ENCODE data around the gene DLX3.

Gene DLX3

DNA sequence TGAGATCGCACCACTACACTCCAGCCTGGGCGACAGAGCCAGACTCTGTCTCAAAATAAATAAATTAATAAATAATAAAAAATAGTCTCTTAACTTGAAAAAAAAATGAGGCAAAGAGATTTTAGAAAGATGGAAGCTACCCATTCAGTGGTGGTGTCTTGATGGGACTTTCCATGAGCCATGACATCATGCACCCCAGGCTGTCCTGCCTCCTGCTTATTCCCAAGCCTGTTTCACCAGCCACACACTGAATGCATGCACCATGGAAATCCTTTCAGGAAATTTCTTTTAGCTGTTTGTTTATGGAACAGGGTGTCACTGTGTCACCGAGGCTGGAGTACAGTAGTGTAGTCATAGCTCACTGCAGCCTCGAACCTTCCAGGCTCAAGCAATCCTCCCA is 8.9 kb upstream of the DLX3 start:
- no peaks in the 10 kb centered on the region for H3K79me1 ChIP-seq (ENCODE audit: low read depth, low read length)
- no peak overlapping the region for H3K27ac ChIP-seq (replicated peaks; ENCODE audit: low read length)
- no peak overlapping the region for H2AK5ac ChIP-seq (ENCODE audit: low read depth, low read length)
- H4K91ac ChIP-seq (ENCODE audit: low read depth, low read length, poor library complexity), result no peak overlapping the region
- H3K27me3 ChIP-seq (ENCODE audit: control insufficient read depth in 3 of 3, insufficient read depth in 3 of 3, low read depth in 1 of 3, low read length in 3 of 3), result peaks cover 0 to 23% (median 11%) of the 10 kb centered on the region in 3 experiments
- no peak overlapping the region for H3K4me3 ChIP-seq (ENCODE audit: low read length in 2 of 2)
- no peak overlapping the region for H2BK120ac ChIP-seq (ENCODE audit: low read depth, low read length)
- no peak overlapping the region for H3K4ac ChIP-seq (ENCODE audit: low read length)
- no peak overlapping the region for H2AFZ ChIP-seq (ENCODE audit: low read length)
- H2BK12ac ChIP-seq (ENCODE audit: low read length), result no peak overlapping the region
- no peak overlapping the region for H3K4me2 ChIP-seq (ENCODE audit: insufficient read depth, low read length, poor library complexity, severe bottlenecking)
- no peak overlapping the region for H4K8ac ChIP-seq (ENCODE audit: low read depth, low read length)
- no peaks in the 10 kb centered on the region for H3K9me3 ChIP-seq (replicated peaks in 1 of 2; ENCODE audit: control insufficient read depth in 2 of 2, insufficient read depth in 1 of 2, low read depth in 1 of 2, low read length in 2 of 2)
- no peak overlapping the region for H3K18ac ChIP-seq (ENCODE audit: low read length)
- no CpG with 5 or more reads among the region's 4 CpGs for WGBS, 2 donors (ENCODE audit: extremely low coverage in 2 of 2, insufficient read length in 2 of 2, insufficient replicate concordance in 1 of 2)
- H2BK15ac ChIP-seq (ENCODE audit: low read length), result no peak overlapping the region
- H3K36me3 ChIP-seq (replicated peaks in 1 of 2; ENCODE audit: control insufficient read depth in 2 of 2, insufficient read depth in 2 of 2, low read length in 2 of 2), result no peaks in the 10 kb centered on the region
- H3K4me1 ChIP-seq (ENCODE audit: control insufficient read depth in 2 of 2, insufficient read depth in 1 of 2, low read depth in 1 of 2, low read length in 2 of 2), result no peaks in the 10 kb centered on the region
- no peak overlapping the region for H2BK5ac ChIP-seq (ENCODE audit: low read length)
- no peak overlapping the region for H3K23ac ChIP-seq (ENCODE audit: low read depth, low read length, poor library complexity)
- H3K14ac ChIP-seq (ENCODE audit: low read length), result no peak overlapping the region
- no peak overlapping the region for H3K9ac ChIP-seq (ENCODE audit: low read depth, low read length, poor library complexity)
- DNase-seq (ENCODE audit: low spot score), result no peak

- H2BK12ac ChIP-seq (ENCODE audit: low read length), result no peak overlapping the region
- H2BK15ac ChIP-seq (ENCODE audit: low read length), result no peak overlapping the region
- no peak overlapping the region for H3K4me2 ChIP-seq (ENCODE audit: insufficient read depth, low read length, poor library complexity, severe bottlenecking)
- H3K79me1 ChIP-seq (ENCODE audit: low read depth, low read length), result no peaks in the 10 kb centered on the region
- no peak overlapping the region for H3K14ac ChIP-seq (ENCODE audit: low read length)
- no peak overlapping the region for H3K4me3 ChIP-seq (ENCODE audit: low read length in 2 of 2)
- no peak for DNase-seq (ENCODE audit: low spot score)
- H3K9ac ChIP-seq (ENCODE audit: low read depth, low read length, poor library complexity), result no peak overlapping the region
- H3K23ac ChIP-seq (ENCODE audit: low read depth, low read length, poor library complexity), result no peak overlapping the region
- no peak overlapping the region for H3K4ac ChIP-seq (ENCODE audit: low read length)
- peak overlapping the region; percentile 43 for H4K8ac ChIP-seq (ENCODE audit: low read depth, low read length)
- H4K91ac ChIP-seq (ENCODE audit: low read depth, low read length, poor library complexity), result no peak overlapping the region
- no CpG with 5 or more reads among the region's 11 CpGs for WGBS, 2 donors (ENCODE audit: extremely low coverage in 2 of 2, insufficient read length in 2 of 2, insufficient replicate concordance in 1 of 2)
- H3K18ac ChIP-seq (ENCODE audit: low read length), result no peak overlapping the region
- H3K4me1 ChIP-seq (ENCODE audit: control insufficient read depth in 2 of 2, insufficient read depth in 1 of 2, low read depth in 1 of 2, low read length in 2 of 2), result peaks cover 3 to 16% of the 10 kb centered on the region in 2 donors
- no peak overlapping the region for H3K27ac ChIP-seq (replicated peaks; ENCODE audit: low read length)
- H3K27me3 ChIP-seq (ENCODE audit: control insufficient read depth in 3 of 3, insufficient read depth in 3 of 3, low read depth in 1 of 3, low read length in 3 of 3), result peaks cover 13 to 60% (median 46%) of the 10 kb centered on the region in 3 experiments
- H2BK5ac ChIP-seq (ENCODE audit: low read length), result no peak overlapping the region
- no peak overlapping the region for H2BK120ac ChIP-seq (ENCODE audit: low read depth, low read length)
- no peak overlapping the region for H2AK5ac ChIP-seq (ENCODE audit: low read depth, low read length)
- H3K9me3 ChIP-seq (replicated peaks in 1 of 2; ENCODE audit: control insufficient read depth in 2 of 2, insufficient read depth in 1 of 2, low read depth in 1 of 2, low read length in 2 of 2), result peaks cover 7 to 8% of the 10 kb centered on the region in 2 donors
- no peaks in the 10 kb centered on the region for H3K36me3 ChIP-seq (replicated peaks in 1 of 2; ENCODE audit: control insufficient read depth in 2 of 2, insufficient read depth in 2 of 2, low read length in 2 of 2)
- peak overlapping the region; percentile 90 for H2AFZ ChIP-seq (ENCODE audit: low read length)
Measured at GRCh38 chr17:49998836-49999511, 4.0 kb upstream of the DLX3 start.

DNA sequence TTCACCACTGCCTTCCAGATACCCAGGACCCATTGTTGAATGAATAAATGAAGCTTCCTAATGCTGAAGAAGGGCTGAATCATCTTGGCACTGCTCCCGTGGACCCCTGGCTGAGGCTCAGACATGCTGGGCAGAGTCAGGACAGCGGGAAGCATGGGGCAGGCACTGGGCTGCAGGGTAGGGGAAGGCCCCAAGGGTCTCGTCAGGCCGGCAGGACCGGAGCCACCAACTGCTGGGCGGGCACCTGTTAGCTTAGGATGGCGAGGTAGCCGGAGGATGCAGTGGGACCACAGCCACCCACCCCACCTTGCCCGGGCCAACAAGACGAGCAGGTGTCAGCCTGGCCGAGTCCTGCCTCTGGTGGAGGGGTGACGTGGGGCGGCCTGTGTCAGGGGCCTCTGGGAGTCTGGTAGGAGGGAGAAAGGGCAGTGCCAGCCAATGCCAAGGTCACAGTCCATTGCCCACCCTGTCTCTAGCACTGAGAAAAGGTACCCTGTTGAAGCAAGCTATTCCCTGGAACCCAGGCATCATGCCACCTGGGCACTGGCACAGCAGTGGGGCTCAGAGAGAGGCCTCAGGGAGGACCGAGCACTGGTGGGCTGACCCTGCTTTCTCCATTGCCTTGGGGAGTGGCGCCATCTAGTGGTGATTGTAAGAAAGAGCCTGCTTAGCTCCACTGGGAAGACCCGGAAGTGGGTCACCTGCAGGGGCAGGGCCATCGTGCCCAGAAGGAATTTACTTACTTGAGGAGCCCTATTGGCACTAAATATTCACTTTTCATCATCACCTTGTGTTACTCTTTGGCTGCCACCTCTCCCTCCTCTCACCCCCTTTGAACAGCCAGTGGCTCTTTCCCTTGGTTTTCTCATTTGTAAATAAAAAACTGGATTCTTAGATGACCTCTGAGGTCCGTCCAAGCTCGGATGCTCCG is 3.0 kb upstream of the DLX3 start:
- no CpG with 5 or more reads among the region's 20 CpGs for WGBS, 2 donors (ENCODE audit: extremely low coverage in 2 of 2, insufficient read length in 2 of 2, insufficient replicate concordance in 1 of 2)
- H2BK15ac ChIP-seq (ENCODE audit: low read length), result peak overlapping the region; percentile 69
- H3K4me2 ChIP-seq (ENCODE audit: insufficient read depth, low read length, poor library complexity, severe bottlenecking), result no peak overlapping the region
- H3K36me3 ChIP-seq (replicated peaks in 1 of 2; ENCODE audit: control insufficient read depth in 2 of 2, insufficient read depth in 2 of 2, low read length in 2 of 2), result no peaks in the 10 kb centered on the region
- H2AFZ ChIP-seq (ENCODE audit: low read length), result peak overlapping the region; percentile 90
- no peak overlapping the region for H2BK12ac ChIP-seq (ENCODE audit: low read length)
- no peak overlapping the region for H3K27ac ChIP-seq (replicated peaks; ENCODE audit: low read length)
- H2AK5ac ChIP-seq (ENCODE audit: low read depth, low read length), result peak overlapping the region; percentile 80
- no peak overlapping the region for H3K14ac ChIP-seq (ENCODE audit: low read length)
- peaks cover 6 to 17% of the 10 kb centered on the region in 2 donors for H3K4me1 ChIP-seq (ENCODE audit: control insufficient read depth in 2 of 2, insufficient read depth in 1 of 2, low read depth in 1 of 2, low read length in 2 of 2)
- H2BK5ac ChIP-seq (ENCODE audit: low read length), result no peak overlapping the region
- H4K91ac ChIP-seq (ENCODE audit: low read depth, low read length, poor library complexity), result no peak overlapping the region
- peaks cover 7 to 8% of the 10 kb centered on the region in 2 donors for H3K9me3 ChIP-seq (replicated peaks in 1 of 2; ENCODE audit: control insufficient read depth in 2 of 2, insufficient read depth in 1 of 2, low read depth in 1 of 2, low read length in 2 of 2)
- H3K23ac ChIP-seq (ENCODE audit: low read depth, low read length, poor library complexity), result no peak overlapping the region
- H3K9ac ChIP-seq (ENCODE audit: low read depth, low read length, poor library complexity), result no peak overlapping the region
- H3K4ac ChIP-seq (ENCODE audit: low read length), result no peak overlapping the region
- no peak overlapping the region for H3K4me3 ChIP-seq (ENCODE audit: low read length in 2 of 2)
- H3K79me1 ChIP-seq (ENCODE audit: low read depth, low read length), result no peaks in the 10 kb centered on the region
- H3K27me3 ChIP-seq (ENCODE audit: control insufficient read depth in 3 of 3, insufficient read depth in 3 of 3, low read depth in 1 of 3, low read length in 3 of 3), result peaks cover 17 to 69% (median 55%) of the 10 kb centered on the region in 3 experiments
- peak; percentile 91 for DNase-seq (ENCODE audit: low spot score)
- no peak overlapping the region for H3K18ac ChIP-seq (ENCODE audit: low read length)
- H4K8ac ChIP-seq (ENCODE audit: low read depth, low read length), result no peak overlapping the region
- H2BK120ac ChIP-seq (ENCODE audit: low read depth, low read length), result no peak overlapping the region

DNA sequence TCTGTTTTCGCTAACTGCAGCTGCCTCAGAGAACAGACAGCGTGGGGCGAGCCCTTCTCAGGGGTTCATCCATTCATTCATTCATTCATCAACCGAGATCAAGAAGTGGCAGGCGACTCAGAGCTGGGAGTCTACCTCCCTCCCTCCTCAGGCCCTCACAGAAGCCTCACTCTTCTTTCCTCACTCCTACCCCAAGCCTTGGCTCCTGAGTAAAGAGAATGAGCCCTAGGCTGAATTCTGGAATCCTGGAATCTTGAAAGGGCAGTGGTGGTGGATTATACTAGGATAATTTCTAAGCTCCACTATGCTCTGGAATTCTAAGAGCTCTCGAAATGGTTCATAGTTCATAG is 2.3 kb upstream of the DLX3 start:
- Histone ChIP-seq H3K18ac (ENCODE audit: low read length) (peak overlapping the region; percentile 72), H3K4me1 (ENCODE audit: control insufficient read depth in 2 of 2, insufficient read depth in 1 of 2, low read depth in 1 of 2, low read length in 2 of 2) (peaks cover 6 to 20% of the 10 kb centered on the region in 2 donors), H3K4ac (ENCODE audit: low read length) (no peak overlapping the region), H2AFZ (ENCODE audit: low read length) (peak overlapping the region; percentile 88), H3K4me2 (ENCODE audit: insufficient read depth, low read length, poor library complexity, severe bottlenecking) (peak overlapping the region; percentile 69), H3K4me3 (ENCODE audit: low read length in 2 of 2) (no peak overlapping the region), H2BK120ac (ENCODE audit: low read depth, low read length) (no peak overlapping the region), H2AK5ac (ENCODE audit: low read depth, low read length) (peak overlapping the region; percentile 83), H3K23ac (ENCODE audit: low read depth, low read length, poor library complexity) (no peak overlapping the region), H2BK15ac (ENCODE audit: low read length) (peak overlapping the region; percentile 81), H4K91ac (ENCODE audit: low read depth, low read length, poor library complexity) (no peak overlapping the region), H3K27me3 (ENCODE audit: control insufficient read depth in 3 of 3, insufficient read depth in 3 of 3, low read depth in 1 of 3, low read length in 3 of 3) (peaks cover 21 to 76% (median 63%) of the 10 kb centered on the region in 3 experiments), H2BK5ac (ENCODE audit: low read length) (no peak overlapping the region), H3K14ac (ENCODE audit: low read length) (no peak overlapping the region), H3K79me1 (ENCODE audit: low read depth, low read length) (no peaks in the 10 kb centered on the region), H3K9ac (ENCODE audit: low read depth, low read length, poor library complexity) (no peak overlapping the region), H3K9me3 (replicated peaks in 1 of 2; ENCODE audit: control insufficient read depth in 2 of 2, insufficient read depth in 1 of 2, low read depth in 1 of 2, low read length in 2 of 2) (peaks cover 8 to 11% of the 10 kb centered on the region in 2 donors), H2BK12ac (ENCODE audit: low read length) (no peak overlapping the region), H3K36me3 (replicated peaks in 1 of 2; ENCODE audit: control insufficient read depth in 2 of 2, insufficient read depth in 2 of 2, low read length in 2 of 2) (no peaks in the 10 kb centered on the region), H4K8ac (ENCODE audit: low read depth, low read length) (no peak overlapping the region), H3K27ac (replicated peaks; ENCODE audit: low read length) (no peak overlapping the region)
- no CpG with 5 or more reads among the region's 6 CpGs for WGBS, 2 donors (ENCODE audit: extremely low coverage in 2 of 2, insufficient read length in 2 of 2, insufficient replicate concordance in 1 of 2)
- DNase-seq (ENCODE audit: low spot score), result no peak
